Measurements from ENCODE around the gene CRB1.

Gene CRB1

GRCh38 chr1:197463142-197463541, 195.1 kb downstream of the CRB1 start:
- no peaks in the 10 kb centered on the region for H4K20me1 ChIP-seq (ENCODE audit: control insufficient read depth, insufficient read depth, low read depth, low read length)
- no peaks in the 10 kb centered on the region for H3F3A ChIP-seq (ENCODE audit: control insufficient read depth, insufficient read depth)
- no peaks in the 10 kb centered on the region for H3K9me2 ChIP-seq (replicated peaks; ENCODE audit: control insufficient read depth, low read length)
- no peaks in the 10 kb centered on the region for H3K27me3 ChIP-seq (ENCODE audit: control insufficient read depth, low read length)
- H3K27ac ChIP-seq (ENCODE audit: low read depth, low read length) = no peak overlapping the region
- no peak overlapping the region for H3K4me2 ChIP-seq (ENCODE audit: low read length)
- no peaks in the 10 kb centered on the region for H3K4me1 ChIP-seq (ENCODE audit: control insufficient read depth, low read length)
- no peaks in the 10 kb centered on the region for H3K9me3 ChIP-seq (ENCODE audit: control insufficient read depth, insufficient read depth, low read length)
- no peaks in the 10 kb centered on the region for H3K79me2 ChIP-seq (ENCODE audit: control insufficient read depth, low read length)
- TF ChIP-seq, protein P1, sequence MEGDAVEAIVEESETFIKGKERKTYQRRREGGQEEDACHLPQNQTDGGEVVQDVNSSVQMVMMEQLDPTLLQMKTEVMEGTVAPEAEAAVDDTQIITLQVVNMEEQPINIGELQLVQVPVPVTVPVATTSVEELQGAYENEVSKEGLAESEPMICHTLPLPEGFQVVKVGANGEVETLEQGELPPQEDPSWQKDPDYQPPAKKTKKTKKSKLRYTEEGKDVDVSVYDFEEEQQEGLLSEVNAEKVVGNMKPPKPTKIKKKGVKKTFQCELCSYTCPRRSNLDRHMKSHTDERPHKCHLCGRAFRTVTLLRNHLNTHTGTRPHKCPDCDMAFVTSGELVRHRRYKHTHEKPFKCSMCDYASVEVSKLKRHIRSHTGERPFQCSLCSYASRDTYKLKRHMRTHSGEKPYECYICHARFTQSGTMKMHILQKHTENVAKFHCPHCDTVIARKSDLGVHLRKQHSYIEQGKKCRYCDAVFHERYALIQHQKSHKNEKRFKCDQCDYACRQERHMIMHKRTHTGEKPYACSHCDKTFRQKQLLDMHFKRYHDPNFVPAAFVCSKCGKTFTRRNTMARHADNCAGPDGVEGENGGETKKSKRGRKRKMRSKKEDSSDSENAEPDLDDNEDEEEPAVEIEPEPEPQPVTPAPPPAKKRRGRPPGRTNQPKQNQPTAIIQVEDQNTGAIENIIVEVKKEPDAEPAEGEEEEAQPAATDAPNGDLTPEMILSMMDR (IDR thresholded peaks at IDR 0.05; ENCODE audit: low read depth, low read length, poor library complexity, severe bottlenecking) = no peak
- no peak for TF ChIP-seq EZH2phosphoT487 (IDR thresholded peaks at IDR 0.05; ENCODE audit: borderline replicate concordance, low read length)
- no peak overlapping the region for H3K4me3 ChIP-seq (ENCODE audit: low read length)
- no peaks in the 10 kb centered on the region for H3K36me3 ChIP-seq (ENCODE audit: control insufficient read depth, low read length)

DNA sequence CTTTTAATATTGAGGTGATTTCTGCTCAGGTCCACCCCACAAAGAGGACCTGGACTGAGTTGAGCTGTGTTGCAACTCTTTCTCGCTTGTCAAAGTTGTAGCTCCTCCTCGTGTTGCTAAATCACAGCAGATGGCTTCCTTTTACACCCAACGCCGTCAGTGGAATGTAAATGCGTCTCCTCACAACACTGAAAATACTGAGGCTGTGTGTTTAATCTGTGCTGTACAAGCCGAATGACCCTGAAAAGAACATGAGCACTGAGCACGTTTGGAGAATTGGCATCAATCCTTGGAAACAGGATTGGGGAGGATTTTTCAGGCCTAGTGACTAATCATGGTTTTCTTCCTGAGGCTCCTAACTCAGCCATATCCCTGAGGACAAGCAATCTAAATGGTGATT, 196.0 kb downstream of the CRB1 start:
- Histone ChIP-seq H3K4me3 (ENCODE audit: low read length) (no peak overlapping the region), H3K4me2 (ENCODE audit: low read length) (no peak overlapping the region), H3K36me3 (ENCODE audit: control insufficient read depth, low read length) (no peaks in the 10 kb centered on the region), H3K27ac (ENCODE audit: low read depth, low read length) (no peak overlapping the region), H3K4me1 (ENCODE audit: control insufficient read depth, low read length) (no peaks in the 10 kb centered on the region), H3K9me3 (ENCODE audit: control insufficient read depth, insufficient read depth, low read length) (no peaks in the 10 kb centered on the region), H3K9me2 (replicated peaks; ENCODE audit: control insufficient read depth, low read length) (no peaks in the 10 kb centered on the region), H3K27me3 (ENCODE audit: control insufficient read depth, low read length) (no peaks in the 10 kb centered on the region), H3F3A (ENCODE audit: control insufficient read depth, insufficient read depth) (no peaks in the 10 kb centered on the region), H3K79me2 (ENCODE audit: control insufficient read depth, low read length) (no peaks in the 10 kb centered on the region), H4K20me1 (ENCODE audit: control insufficient read depth, insufficient read depth, low read depth, low read length) (no peaks in the 10 kb centered on the region)
- TF ChIP-seq, protein P1 (IDR thresholded peaks at IDR 0.05; ENCODE audit: low read depth, low read length, poor library complexity, severe bottlenecking) = no peak
- TF ChIP-seq EZH2phosphoT487 (IDR thresholded peaks at IDR 0.05; ENCODE audit: borderline replicate concordance, low read length) = no peak

GRCh38 chr1:197465528-197466327, 197.7 kb downstream of the CRB1 start:
- Histone ChIP-seq H3K36me3 (ENCODE audit: control insufficient read depth, low read length) (no peaks in the 10 kb centered on the region), H3K9me3 (ENCODE audit: control insufficient read depth, insufficient read depth, low read length) (no peaks in the 10 kb centered on the region), H3K79me2 (ENCODE audit: control insufficient read depth, low read length) (no peaks in the 10 kb centered on the region), H3K9me2 (replicated peaks; ENCODE audit: control insufficient read depth, low read length) (no peaks in the 10 kb centered on the region), H3F3A (ENCODE audit: control insufficient read depth, insufficient read depth) (no peaks in the 10 kb centered on the region), H3K27me3 (ENCODE audit: control insufficient read depth, low read length) (no peaks in the 10 kb centered on the region), H3K27ac (ENCODE audit: low read depth, low read length) (no peak overlapping the region), H3K4me1 (ENCODE audit: control insufficient read depth, low read length) (no peaks in the 10 kb centered on the region; the same call in 1 of the 2 replicates), H3K4me3 (ENCODE audit: low read length) (no peak overlapping the region), H4K20me1 (ENCODE audit: control insufficient read depth, insufficient read depth, low read depth, low read length) (no peaks in the 10 kb centered on the region), H3K4me2 (ENCODE audit: low read length) (no peak overlapping the region)
- no peak for TF ChIP-seq EZH2phosphoT487 (IDR thresholded peaks at IDR 0.05; ENCODE audit: borderline replicate concordance, low read length)
- TF ChIP-seq, protein P1 (IDR thresholded peaks at IDR 0.05; ENCODE audit: low read depth, low read length, poor library complexity, severe bottlenecking) = no peak

Measured in DOHH2 (cell line).